ENCODE data around the gene BABAM1. TPM values are rescaled to one million over a fixed set of nuclear protein-coding genes. Genes with fewer than 3 reads are reported as not detected.

The BABAM1 gene
- total RNA-seq: 100 to 1,000 TPM in 2 of 4 donors, 10 to 100 TPM in 2; 58.1 to 240 (median 97.2) TPM

DNA sequence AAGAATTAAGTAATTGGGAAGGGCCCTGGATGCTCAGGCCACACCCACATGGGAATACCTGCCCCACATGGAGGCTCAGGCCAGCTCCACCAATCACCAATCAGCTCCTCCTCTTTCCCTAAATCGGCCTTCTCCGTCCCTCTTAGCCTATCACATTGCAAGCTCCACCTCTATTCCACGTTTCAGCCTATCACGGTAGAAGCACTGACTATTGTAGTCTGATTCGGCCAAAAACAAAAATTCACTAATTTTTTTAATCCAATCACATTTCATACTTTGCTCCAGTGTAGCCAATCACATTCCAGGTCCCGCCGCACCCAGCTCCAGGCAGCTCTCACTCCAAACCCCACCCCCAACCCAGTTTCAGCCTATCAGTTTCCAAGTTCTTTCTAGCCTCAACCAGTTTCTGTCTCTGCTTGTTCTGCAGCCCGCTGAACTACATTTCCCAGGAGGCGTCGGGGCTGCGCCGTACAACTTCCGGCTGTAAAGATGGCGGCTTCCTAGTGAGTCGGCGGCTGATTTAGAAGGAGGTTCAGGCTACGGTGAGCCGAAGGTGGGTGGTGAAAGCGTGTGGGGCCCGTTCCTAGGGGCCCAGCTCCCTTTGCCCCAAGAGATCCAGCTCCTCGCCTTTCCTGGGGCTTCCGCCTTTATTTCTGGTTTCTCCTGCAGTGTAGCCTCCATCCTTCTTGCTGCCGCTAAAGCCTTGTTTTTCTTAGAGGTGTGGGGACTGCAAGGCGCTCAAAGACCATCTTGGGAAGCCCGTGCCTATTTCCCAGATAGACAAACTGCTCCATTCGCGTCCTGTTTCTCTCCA is at the start of gene BABAM1:
TSS of gene BABAM1 (plus strand) at position 469 of the 814 bp plus-strand sequence. CDS start 1,364 bp downstream, outside the sequence.
- intact Hi-C loops (cut with DNase I; ENCODE audit: low total_unique reads): no loop called here
- peak within 1 kb of the TSS; percentile 68 to 75 for H3K27ac ChIP-seq
- peak within 1 kb of the TSS; percentile 62 to 77 for H3K4me3 ChIP-seq
- DNase-seq: peak; percentile 93 to 98
- TF ChIP-seq POLR2A (IDR thresholded peaks at IDR 0.05): peak in 1 of 2 donors; percentile 38
- TF ChIP-seq CTCF (IDR thresholded peaks at IDR 0.05): no peak
- no peaks in the 10 kb centered on the region for H3K27me3 ChIP-seq
- H3K36me3 ChIP-seq: no peaks in the 10 kb centered on the region
- H3K4me1 ChIP-seq: peaks cover 0 to 6% of the 10 kb centered on the region in 2 donors
- no peaks in the 10 kb centered on the region for H3K9me3 ChIP-seq

DNA sequence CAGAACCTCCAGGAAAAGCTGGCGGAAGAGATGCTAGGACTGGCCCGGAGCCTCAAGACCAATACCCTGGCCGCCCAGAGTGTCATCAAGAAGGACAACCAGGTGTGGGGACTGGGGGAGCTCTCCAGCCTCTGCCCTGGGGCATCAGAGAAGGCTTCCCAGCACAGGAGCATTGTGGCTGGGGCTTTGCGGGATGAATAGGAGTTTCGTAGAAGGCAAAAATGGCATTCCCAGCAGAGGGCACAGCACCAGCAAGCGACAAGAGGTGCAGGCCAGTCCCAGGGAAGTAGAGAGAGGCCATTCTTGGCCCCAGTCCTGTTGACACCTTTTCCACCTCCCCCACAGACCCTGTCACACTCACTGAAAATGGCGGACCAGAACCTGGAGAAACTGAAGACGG is 48.0 kb upstream of the BABAM1 start:
- Histone ChIP-seq H3K36me3 (no peaks in the 10 kb centered on the region), H3K27me3 (no peaks in the 10 kb centered on the region), H3K27ac (no peak overlapping the region), H3K9me3 (no peaks in the 10 kb centered on the region), H3K4me1 (peaks cover 0 to 4% of the 10 kb centered on the region in 2 donors), H3K4me3 (no peak overlapping the region)
- DNase-seq: no peak
- intact Hi-C loops (cut with DNase I; ENCODE audit: low total_unique reads): no loop called here
- TF ChIP-seq POLR2A (IDR thresholded peaks at IDR 0.05) (no peak), CTCF (IDR thresholded peaks at IDR 0.05) (no peak)

DNA sequence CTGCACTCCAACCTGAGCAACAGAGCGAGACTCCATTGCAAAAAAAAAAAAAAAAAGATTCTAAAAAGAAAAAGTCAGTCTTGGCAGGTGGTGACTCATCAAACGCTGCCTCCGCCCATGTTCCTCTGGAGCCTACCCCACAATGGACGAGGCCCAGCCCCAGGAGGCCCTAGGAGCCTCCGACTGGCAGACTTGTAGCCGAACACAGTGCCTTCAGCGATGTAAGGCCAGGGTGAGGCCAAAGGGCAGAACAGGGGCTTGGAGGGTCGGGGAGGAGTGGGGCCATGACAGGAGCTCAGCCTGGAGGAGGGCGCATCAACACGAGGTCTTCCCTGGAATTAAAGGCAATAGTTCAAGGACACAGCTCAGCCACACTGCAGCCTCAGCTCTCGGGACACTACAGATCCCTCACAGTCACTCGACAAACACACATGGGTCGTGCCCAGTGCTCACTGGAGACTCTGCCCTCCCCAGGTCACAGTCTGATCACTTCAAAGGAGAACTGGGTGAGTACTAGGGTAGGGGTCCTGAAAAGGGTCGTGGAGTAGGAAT is 47.0 kb upstream of the BABAM1 start:
- Histone ChIP-seq H3K4me1 (no peaks in the 10 kb centered on the region), H3K36me3 (no peaks in the 10 kb centered on the region), H3K4me3 (no peak overlapping the region), H3K27me3 (no peaks in the 10 kb centered on the region), H3K27ac (no peak overlapping the region), H3K9me3 (no peaks in the 10 kb centered on the region)
- peak in 1 of 2 donors; percentile 55 for DNase-seq
- TF ChIP-seq CTCF (IDR thresholded peaks at IDR 0.05) (no peak), POLR2A (IDR thresholded peaks at IDR 0.05) (no peak)
- intact Hi-C loops (cut with DNase I; ENCODE audit: low total_unique reads): no loop called here

- Histone ChIP-seq H3K4me3 (no peak overlapping the region), H3K27me3 (no peaks in the 10 kb centered on the region), H3K36me3 (no peaks in the 10 kb centered on the region), H3K4me1 (peaks cover 0 to 4% of the 10 kb centered on the region in 2 donors), H3K9me3 (no peaks in the 10 kb centered on the region), H3K27ac (no peak overlapping the region)
- intact Hi-C loops (cut with DNase I; ENCODE audit: low total_unique reads): no loop called here
- DNase-seq: no peak
- TF ChIP-seq CTCF (IDR thresholded peaks at IDR 0.05) (no peak), POLR2A (IDR thresholded peaks at IDR 0.05) (no peak)
These were observed 42.2 kb upstream of the BABAM1 start for GRCh38 chr19:17225053-17225452.

All from uterus (tissue), 4 donors.